ENCODE data around the gene TMEM200C.
A peak's percentile ranks its signal among the peaks of the same experiment; 100 is the strongest.
"Not testable (repeated sequence)": the region's sequence is repeated elsewhere in the genome, so short reads cannot be mapped to it uniquely, and the experiment has no call there.

The TMEM200C gene

GRCh38 chr18:5891184-5891853 is 4.0 kb downstream of the TMEM200C start:
- no peak for DNase-seq

DNA sequence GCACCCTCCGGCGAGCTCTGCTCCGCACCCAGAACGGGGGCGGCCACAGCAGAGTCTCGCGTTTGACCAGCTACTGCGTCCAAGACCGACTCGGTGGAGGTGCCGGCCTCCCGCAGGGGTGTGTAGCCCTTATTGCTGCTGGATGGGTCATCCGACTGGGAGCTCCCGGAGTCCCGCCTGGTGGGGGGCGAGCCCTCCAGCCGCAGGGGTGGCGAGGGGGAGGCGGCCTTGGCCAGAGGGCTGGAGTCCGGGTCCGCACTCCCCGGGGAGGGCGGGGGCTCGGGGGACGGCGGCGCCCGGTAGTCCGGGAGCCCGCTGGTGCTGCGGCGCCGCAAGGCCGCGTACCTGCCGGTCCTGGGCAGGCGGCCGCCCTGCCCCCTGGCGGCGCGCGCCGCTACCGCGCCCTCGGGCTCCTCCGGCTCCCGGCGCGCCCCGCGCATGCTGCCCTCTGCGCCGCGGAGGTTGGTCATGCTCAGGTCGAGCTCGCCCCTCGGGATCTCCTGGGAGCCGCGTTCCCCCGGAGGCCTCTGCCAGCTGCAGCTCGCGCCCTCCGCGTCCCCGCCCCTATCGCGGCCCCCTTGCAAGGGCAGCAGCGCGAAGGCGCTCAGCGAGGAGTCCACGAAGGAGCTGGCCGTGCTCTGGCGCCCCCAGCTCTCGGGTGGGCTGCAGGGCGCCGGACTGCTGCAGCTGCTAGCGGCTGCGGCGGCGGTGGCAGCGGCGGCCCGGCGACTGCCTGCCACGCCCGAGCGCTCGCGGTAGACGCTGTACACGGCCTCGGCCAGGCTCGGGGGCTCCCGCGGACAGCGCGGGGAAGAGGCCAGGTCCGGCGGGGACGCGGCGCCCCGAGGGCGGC is 4.8 kb downstream of the TMEM200C start:
- peak in 1 of 2 experiments; percentile 66 for DNase-seq

- no peak for DNase-seq
These were observed 10.0 kb downstream of the TMEM200C start for GRCh38 chr18:5885361-5885760.

- no peak for DNase-seq
These were observed 10.9 kb downstream of the TMEM200C start for GRCh38 chr18:5884375-5884774.

DNA sequence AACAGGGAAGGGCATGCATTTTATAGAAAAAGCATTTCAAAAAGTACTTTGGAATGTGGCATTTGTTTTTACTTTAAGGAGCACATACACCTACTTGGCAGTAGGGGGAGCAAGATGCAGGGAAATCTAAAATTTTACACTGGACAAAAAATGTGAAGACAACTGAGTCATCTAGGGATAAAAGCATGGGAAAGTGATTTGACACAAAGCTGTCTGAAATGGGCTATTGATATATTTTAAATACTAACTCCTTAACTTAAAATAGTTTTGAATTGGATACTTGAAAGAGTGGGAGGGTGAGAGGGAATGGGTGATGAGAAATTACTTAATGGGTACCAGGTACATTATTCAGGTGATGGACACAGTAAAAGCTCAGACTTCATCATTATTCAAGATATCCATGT is 15.8 kb downstream of the TMEM200C start:
- DNase-seq: peak in 1 of 2 experiments; percentile 33

DNA sequence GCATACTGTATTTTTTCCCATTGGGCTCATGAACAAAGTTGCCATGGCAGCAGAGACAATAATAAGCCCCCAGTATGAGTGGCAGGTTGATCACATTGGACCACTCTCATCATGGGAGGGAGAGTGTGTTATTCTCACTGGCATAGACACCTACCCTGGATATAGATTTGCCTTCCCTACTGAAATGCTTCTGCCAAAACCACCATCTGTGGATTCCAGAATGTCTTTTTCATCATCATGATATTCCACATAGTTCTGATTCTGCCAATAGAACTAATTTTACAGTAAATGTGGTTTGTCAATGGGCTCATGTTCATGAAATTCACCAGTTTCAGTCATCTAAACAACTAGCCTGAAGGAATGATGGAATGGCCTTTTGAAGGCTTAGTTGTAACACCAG is 18.4 kb downstream of the TMEM200C start:
- DNase-seq: no peak

DNA sequence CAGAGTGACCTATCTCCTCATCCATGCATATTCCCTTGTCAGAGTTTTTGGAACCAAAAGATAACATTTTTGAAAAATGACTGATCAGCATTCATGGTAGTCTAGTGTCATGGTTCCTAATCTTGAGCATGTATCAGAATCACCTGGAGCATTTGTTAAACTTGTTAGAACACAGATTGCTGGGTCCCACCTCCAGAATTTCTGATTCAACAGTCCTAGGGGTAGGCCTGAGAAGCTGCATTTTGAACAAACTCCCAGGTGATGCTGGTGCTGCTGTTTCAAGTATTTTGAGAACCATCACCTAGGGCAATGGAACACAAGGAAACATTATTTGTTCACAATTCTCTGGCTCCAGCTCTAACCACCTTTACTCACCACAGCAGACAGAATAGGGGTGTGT is 21.0 kb downstream of the TMEM200C start:
- no peak for DNase-seq

GRCh38 chr18:5872886-5873285 is 22.4 kb downstream of the TMEM200C start:
- DNase-seq: no peak

GRCh38 chr18:5871426-5871825 is 23.9 kb downstream of the TMEM200C start:
- no peak for DNase-seq

DNA sequence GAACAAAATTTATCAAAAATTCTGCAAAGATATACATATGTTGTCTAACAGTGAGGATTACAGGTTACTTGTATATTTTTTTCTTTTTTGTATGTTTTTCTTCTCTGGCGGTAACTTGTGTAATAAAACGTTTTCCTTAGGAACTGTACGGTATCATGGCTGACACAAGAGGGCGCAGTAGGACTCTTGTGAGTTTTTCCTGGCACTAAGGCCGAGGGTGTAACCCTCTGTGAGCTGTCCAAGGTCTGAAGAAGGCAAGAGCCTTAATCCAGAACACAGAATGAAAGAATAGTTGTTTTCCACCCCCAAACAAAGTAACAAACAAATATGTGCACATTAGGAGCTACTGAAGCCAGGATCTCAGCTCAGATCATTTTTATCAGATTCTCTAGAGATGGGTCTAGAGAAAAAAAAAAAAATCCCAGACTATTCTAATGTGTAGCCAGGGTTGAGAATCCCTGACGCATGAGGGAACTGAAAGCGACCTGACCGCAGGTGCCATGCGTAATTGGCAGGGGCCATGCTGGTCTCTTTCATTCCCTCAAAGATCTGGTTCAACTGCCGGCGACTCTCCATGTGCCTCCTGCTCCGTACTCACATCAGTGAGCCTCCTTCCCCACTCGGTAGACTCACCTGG is 27.0 kb downstream of the TMEM200C start:
- DNase-seq: peak; percentile 57 to 80

- no peak for DNase-seq
These were observed 29.8 kb downstream of the TMEM200C start for GRCh38 chr18:5865521-5865920.

DNA sequence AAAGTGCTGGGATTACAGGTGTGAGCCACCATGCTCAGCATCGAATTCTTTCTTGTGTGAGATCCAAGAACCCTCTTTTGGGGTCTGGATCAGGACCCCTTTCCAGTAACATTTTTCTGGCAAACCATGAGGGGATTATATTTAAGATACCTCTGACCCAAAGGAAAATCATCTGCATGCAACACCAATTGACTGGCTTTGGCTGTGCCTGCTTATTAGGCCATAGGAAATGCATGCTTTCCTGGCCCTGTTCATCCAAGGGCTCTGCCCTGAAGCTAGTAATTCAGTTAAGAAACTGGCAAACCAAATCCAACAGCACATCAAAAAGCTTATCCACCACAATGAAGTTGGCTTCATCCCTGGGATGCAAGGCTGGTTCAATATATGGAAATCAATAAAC is 33.2 kb downstream of the TMEM200C start:
- DNase-seq: not testable (repeated sequence)

GRCh38 chr18:5857180-5857579 is 38.1 kb downstream of the TMEM200C start:
- DNase-seq: no peak

DNA sequence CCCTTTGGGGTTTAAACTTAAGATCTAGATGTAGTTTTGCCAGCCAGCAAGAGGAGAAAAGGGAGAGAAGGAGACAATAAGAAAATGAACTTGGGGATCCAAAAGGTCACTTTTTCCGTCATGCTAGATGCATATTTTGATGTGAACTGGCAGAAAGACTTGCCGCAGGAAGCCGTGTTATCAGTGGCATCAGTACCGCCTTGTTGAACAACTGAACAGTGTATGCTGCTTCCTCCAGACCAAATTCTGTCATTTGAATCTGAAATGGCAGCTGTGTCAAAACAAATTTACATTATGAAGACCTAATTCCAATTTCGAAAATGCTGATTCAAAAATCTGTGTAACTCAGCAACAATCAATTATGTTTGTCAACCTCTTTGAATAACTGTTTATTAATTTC is 42.1 kb downstream of the TMEM200C start:
- no peak for DNase-seq

GRCh38 chr18:5851998-5852397 is 43.3 kb downstream of the TMEM200C start:
- DNase-seq: no peak

DNA sequence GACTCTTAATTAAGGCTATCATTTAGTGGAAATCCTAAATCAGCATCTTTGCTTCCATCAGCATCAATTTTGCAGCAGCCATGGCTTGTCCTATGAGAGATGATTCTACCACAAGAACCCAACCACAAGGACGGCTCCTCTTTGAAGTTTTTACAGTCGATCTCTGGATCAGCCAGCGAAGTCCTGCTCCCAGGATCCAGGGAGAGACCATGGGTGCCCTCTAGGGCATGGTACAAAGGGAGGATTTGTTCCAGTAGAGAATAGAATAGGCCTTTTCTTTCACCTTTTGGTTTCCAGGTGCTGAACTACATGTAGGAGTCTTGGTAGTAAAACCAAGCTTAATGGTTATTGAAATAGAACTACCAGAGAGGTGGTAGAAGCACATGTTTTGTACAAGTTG is 52.7 kb downstream of the TMEM200C start:
- DNase-seq: peak; percentile 37 to 44

- DNase-seq: peak; percentile 73 to 75
These were observed 53.8 kb downstream of the TMEM200C start for GRCh38 chr18:5841518-5841917.

GRCh38 chr18:5840547-5840946 is 54.8 kb downstream of the TMEM200C start:
- DNase-seq: no peak

DNA sequence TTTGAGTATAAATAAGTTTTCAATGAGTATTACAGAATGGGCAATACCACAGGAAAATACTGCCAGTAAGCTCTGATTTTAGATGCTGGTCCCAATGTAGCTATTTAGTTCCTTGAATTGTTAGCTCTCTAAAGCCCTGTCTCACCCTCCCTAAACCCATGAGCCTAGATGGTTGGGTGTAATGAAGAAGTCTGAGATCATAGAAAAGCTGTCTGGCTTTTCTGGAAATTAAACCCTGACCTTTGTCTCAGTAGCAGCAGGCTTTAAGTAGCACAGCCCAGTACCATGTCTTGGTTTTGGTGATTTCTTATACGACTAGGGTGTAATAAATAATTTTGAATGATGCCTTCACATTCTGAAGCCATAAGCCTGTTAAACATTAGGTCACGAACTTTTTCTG is 55.3 kb downstream of the TMEM200C start:
- DNase-seq: no peak

DNA sequence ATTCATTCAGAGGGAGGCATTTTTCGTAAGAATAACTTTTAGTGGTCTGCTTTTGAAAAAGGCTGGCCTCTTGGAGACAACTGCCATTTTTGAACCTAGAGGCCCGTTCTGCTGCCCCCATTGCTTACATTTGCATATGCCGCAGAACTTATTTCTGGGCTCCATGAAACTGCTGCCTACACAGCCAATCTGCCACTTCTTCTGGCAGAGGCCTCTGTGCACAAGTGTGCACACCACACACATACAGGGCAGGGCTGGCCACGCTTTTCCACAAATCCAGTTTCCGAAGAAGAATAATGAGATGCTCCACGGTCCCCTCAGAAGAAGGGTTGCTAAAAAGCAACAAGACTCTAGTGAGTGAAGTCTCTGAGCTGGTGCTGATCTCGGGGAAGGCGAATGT is 56.2 kb downstream of the TMEM200C start:
- DNase-seq: no peak
